ENCODE measurements around the gene TREML2. TPM values are rescaled to one million over a fixed set of nuclear protein-coding genes. Genes with fewer than 3 reads are reported as not detected.

The TREML2 gene
- total and polyA plus RNA-seq, 2 of the 8 experiments (the other 6 are each of a cell fraction or from before 2014, with no cell fraction given), result 0.09 to 0.18 TPM

GRCh38 chr6:41239467-41240159 lies 38.7 kb upstream of the TREML2 start:
- H3K23ac ChIP-seq (ENCODE audit: insufficient read length), result no peak overlapping the region
- no peak overlapping the region for H3K4ac ChIP-seq (replicated peaks; ENCODE audit: insufficient read length, low read depth, low read length)
- H3K27me3 ChIP-seq (replicated peaks in 1 of 4; ENCODE audit: control insufficient read depth in 3 of 4, extremely low read depth in 1 of 4, insufficient read depth in 3 of 4, low read length in 3 of 4), result no peaks in the 10 kb centered on the region; a peak in 1 of 7 replicates
- no peak overlapping the region for H3K9ac ChIP-seq (replicated peaks in 1 of 4; ENCODE audit: extremely low read depth in 1 of 4, low read depth in 3 of 4, low read length in 3 of 4)
- H3K56ac ChIP-seq (replicated peaks; ENCODE audit: insufficient read length, low read depth, low read length), result no peak overlapping the region
- no peak overlapping the region for H2BK15ac ChIP-seq (ENCODE audit: low read length)
- no peak overlapping the region for H2BK120ac ChIP-seq (replicated peaks; ENCODE audit: low read depth, low read length)
- ChIA-PET POLR2A (ENCODE audit: partially characterized antibody) (no interaction called here), CTCF (ENCODE audit: partially characterized antibody) (interaction anchor here (0.8 to 1.4 kb wide), 3 partner anchors 8 to 58 kb away, joined by 3 to 4 read pairs (median 3); no protein-coding TSS in a partner anchor)
- no peak overlapping the region for H4K8ac ChIP-seq (ENCODE audit: extremely low read depth, insufficient read depth, low read length)
- H2AK5ac ChIP-seq (ENCODE audit: low read depth, low read length), result no peak overlapping the region
- no peaks in the 10 kb centered on the region for H3K36me3 ChIP-seq (ENCODE audit: control insufficient read depth in 2 of 4, insufficient read depth in 4 of 4, low read length in 3 of 4)
- FAIRE-seq (no peak), DNase-seq (ENCODE audit: low read depth in 1 of 2, low spot score in 2 of 2) (peak in 1 of 2 experiments; percentile 76)
- no peak overlapping the region for H2BK5ac ChIP-seq (ENCODE audit: low read depth, low read length)
- H2AFZ ChIP-seq (ENCODE audit: low read length), result no peak overlapping the region
- no peak overlapping the region for H2BK20ac ChIP-seq (ENCODE audit: low read length)
- H3K23me2 ChIP-seq (ENCODE audit: low read depth, low read length), result no peaks in the 10 kb centered on the region; the same call in 1 of the 2 replicates
- H4K20me1 ChIP-seq (replicated peaks in 1 of 2; ENCODE audit: control insufficient read depth in 1 of 2, insufficient read depth in 2 of 2, low read length in 2 of 2), result peaks cover 0 to 1% of the 10 kb centered on the region in 2 experiments
- no peak overlapping the region; the same call in 1 of the 2 replicates for H3K18ac ChIP-seq (ENCODE audit: extremely low read depth, low read length)
- no peaks in the 10 kb centered on the region for H3K79me1 ChIP-seq (ENCODE audit: low read depth, low read length)
- H3K27ac ChIP-seq (ENCODE audit: low read depth, low read length), result no peak overlapping the region
- peak overlapping the region; percentile 39 to 65; a peak in 3 of 4 replicates for H3K4me2 ChIP-seq (ENCODE audit: insufficient read depth in 1 of 2, low read depth in 2 of 2, low read length in 2 of 2)
- H2BK12ac ChIP-seq (ENCODE audit: low read depth, low read length), result no peak overlapping the region
- no peaks in the 10 kb centered on the region for H3K79me2 ChIP-seq (ENCODE audit: control insufficient read depth in 1 of 2, insufficient read depth in 2 of 2, low read length in 2 of 2)
- peaks cover 0 to 4% (median 0%) of the 10 kb centered on the region in 4 experiments; a peak in 2 of 7 replicates for H3K4me1 ChIP-seq (replicated peaks in 1 of 4; ENCODE audit: control insufficient read depth in 3 of 4, insufficient read depth in 4 of 4, low read length in 3 of 4)
- H3K4me3 ChIP-seq (ENCODE audit: extremely low read depth in 1 of 4, insufficient read depth in 2 of 4, low read depth in 3 of 4, low read length in 4 of 4), result peak overlapping the region; percentile 33 to 66 (median 44); a peak in 7 of 8 replicates
- no peak overlapping the region for H4K5ac ChIP-seq (ENCODE audit: insufficient read length, low read depth, low read length)
- H4K91ac ChIP-seq (replicated peaks; ENCODE audit: insufficient read length, low read length), result no peak overlapping the region
- no peak overlapping the region for H3K14ac ChIP-seq (ENCODE audit: insufficient read length)
- WGBS, 2 experiments (ENCODE audit: extremely low coverage in 1 of 2, insufficient coverage in 1 of 2, insufficient read length in 1 of 2, insufficient replicate concordance in 2 of 2, low coverage in 1 of 2, low lambda C conversion rate in 2 of 2, missing lambda C conversion rate in 1 of 2), result 6% methylated on average over 20 of the region's 22 CpGs; no CpG with 5 or more reads in 1 of the 2 experiments
- no peaks in the 10 kb centered on the region for H3K9me3 ChIP-seq (ENCODE audit: insufficient read depth in 2 of 2, low read depth in 1 of 2, low read length in 1 of 2)
- TF ChIP-seq JUND (IDR thresholded peaks at IDR 0.05; ENCODE audit: low read length), result no peak
- TF ChIP-seq CHD2 (IDR thresholded peaks at IDR 0.05; ENCODE audit: low read length), result no peak
- no peak for TF ChIP-seq ATF3 (IDR thresholded peaks at IDR 0.05; ENCODE audit: insufficient read depth, low read depth, low read length)
- TF ChIP-seq CTBP2 (IDR thresholded peaks at IDR 0.05; ENCODE audit: borderline replicate concordance, insufficient read depth, insufficient read length, low read length), result peak; percentile 59
- no peak for TF ChIP-seq TAF1 (IDR thresholded peaks at IDR 0.05; ENCODE audit: low read depth, low read length)
- TF ChIP-seq CREB1 (IDR thresholded peaks at IDR 0.05), result no peak
- TF ChIP-seq NANOG (IDR thresholded peaks at IDR 0.05; ENCODE audit: insufficient read depth, low read depth, low read length, poor library complexity, severe bottlenecking), result no peak
- peak; percentile 15 to 29 (median 20); a peak in 3 of 4 replicates for TF ChIP-seq CTCF (IDR thresholded peaks at IDR 0.05; ENCODE audit: control extremely low read depth in 1 of 3, insufficient read depth in 1 of 3, low read depth in 1 of 3, low read length in 3 of 3)
- TF ChIP-seq ASH2L (IDR thresholded peaks at IDR 0.05; ENCODE audit: low read length), result peak; percentile 78
